ENCODE data around the gene HMX3. TPM values are rescaled to one million over a fixed set of nuclear protein-coding genes. Genes with fewer than 3 reads are reported as not detected.
"Not testable (repeated sequence)": the region's sequence is repeated elsewhere in the genome, so short reads cannot be mapped to it uniquely, and the experiment has no call there.

The HMX3 gene
- total and polyA plus RNA-seq, 11 donors = 0.27 TPM; not detected in 10

DNA sequence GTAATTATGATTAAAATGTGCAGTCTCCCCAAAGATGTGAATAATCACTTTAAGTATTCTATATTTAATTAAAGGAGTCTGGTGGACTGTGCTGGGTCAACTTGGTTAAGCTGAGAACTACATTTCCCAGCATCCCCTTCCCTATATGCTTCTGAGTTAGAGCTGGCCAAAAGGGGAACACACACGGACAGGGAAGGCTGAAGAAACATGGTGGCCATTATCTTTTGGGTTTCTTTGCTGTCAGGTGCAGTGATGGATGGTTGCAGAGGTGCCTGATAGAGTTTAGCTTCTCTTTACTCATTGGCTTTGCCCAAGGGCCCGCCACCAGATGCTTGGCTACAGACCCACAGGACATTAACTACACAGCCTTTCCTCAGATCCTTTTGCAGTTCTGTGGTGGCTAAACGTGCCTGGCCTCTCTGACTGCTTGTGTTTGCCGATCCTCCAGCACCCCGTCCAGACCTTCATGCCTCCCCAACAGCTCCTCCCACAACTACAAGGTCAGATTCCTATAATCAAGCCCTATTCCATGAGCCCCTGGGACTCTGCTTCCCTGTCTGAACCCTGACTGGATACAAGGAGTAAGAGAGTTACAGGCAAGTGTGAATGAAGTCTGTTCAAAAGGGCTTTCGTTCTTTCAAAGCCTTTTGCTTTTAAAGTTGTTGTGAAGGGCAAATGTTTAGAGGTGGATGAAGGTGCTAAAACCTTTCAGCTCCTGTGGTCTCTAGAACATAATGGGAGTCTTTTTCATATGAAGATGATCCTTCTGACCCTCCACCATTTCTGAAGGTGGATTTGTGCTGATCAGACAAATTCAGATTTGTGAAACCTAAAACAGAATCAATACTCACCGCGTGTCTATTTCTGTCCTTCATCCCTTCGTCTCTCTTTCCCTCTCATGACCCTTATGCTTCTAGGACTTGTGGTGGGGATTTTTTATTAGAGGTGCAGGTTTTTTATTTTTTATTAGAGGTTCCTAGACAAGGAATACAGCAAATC, 39.9 kb downstream of the HMX3 start:
- H3K27ac ChIP-seq = no peak overlapping the region
- DNase-seq (no peak), ATAC-seq (no peak)
- no peaks in the 10 kb centered on the region for H3K27me3 ChIP-seq
- H3K9me3 ChIP-seq = peaks cover 0 to 7% (median 0%) of the 10 kb centered on the region in 12 donors
- no peak for TF ChIP-seq POLR2A (IDR thresholded peaks at IDR 0.05)
- TF ChIP-seq, protein P1, sequence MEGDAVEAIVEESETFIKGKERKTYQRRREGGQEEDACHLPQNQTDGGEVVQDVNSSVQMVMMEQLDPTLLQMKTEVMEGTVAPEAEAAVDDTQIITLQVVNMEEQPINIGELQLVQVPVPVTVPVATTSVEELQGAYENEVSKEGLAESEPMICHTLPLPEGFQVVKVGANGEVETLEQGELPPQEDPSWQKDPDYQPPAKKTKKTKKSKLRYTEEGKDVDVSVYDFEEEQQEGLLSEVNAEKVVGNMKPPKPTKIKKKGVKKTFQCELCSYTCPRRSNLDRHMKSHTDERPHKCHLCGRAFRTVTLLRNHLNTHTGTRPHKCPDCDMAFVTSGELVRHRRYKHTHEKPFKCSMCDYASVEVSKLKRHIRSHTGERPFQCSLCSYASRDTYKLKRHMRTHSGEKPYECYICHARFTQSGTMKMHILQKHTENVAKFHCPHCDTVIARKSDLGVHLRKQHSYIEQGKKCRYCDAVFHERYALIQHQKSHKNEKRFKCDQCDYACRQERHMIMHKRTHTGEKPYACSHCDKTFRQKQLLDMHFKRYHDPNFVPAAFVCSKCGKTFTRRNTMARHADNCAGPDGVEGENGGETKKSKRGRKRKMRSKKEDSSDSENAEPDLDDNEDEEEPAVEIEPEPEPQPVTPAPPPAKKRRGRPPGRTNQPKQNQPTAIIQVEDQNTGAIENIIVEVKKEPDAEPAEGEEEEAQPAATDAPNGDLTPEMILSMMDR (IDR thresholded peaks at IDR 0.05) = no peak
- intact Hi-C loops (cut with DNase I) = no loop called here
- 71 to 85% (median 78%) methylated on average over 9 of the region's 9 CpGs for WGBS, 4 donors
- H3K36me3 ChIP-seq = peaks cover 0 to 17% (median 0%) of the 10 kb centered on the region in 9 donors
- H3K4me1 ChIP-seq = no peaks in the 10 kb centered on the region
- no peak overlapping the region for H3K4me3 ChIP-seq

GRCh38 chr10:123178390-123178789, 42.6 kb downstream of the HMX3 start:
- H3K4me3 ChIP-seq; H3K4me1 ChIP-seq; intact Hi-C loops (cut with DNase I); H3K27ac ChIP-seq; DNase-seq; ATAC-seq; H3K27me3 ChIP-seq: not testable (repeated sequence)
- Histone ChIP-seq H3K36me3 (peaks cover 0 to 13% (median 0%) of the 10 kb centered on the region in 9 donors), H3K9me3 (peaks cover 0 to 18% (median 5%) of the 10 kb centered on the region in 12 donors)
- 98 to 99% (median 98%) methylated on average over 4 of the region's 4 CpGs for WGBS, 4 donors

- Histone ChIP-seq H3K9me3 (peaks cover 0 to 33% (median 19%) of the 10 kb centered on the region in 12 donors), H3K36me3 (peaks cover 0 to 18% (median 0%) of the 10 kb centered on the region in 9 donors), H3K27ac (no peak overlapping the region), H3K4me3 (no peak overlapping the region), H3K4me1 (no peaks in the 10 kb centered on the region), H3K27me3 (no peaks in the 10 kb centered on the region)
- 94 to 96% (median 95%) methylated on average over 7 of the region's 7 CpGs for WGBS, 4 donors
- intact Hi-C loops (cut with DNase I) = no loop called here
- ATAC-seq (no peak), DNase-seq (no peak)
- TF ChIP-seq POLR2A (IDR thresholded peaks at IDR 0.05) = no peak
- TF ChIP-seq, protein P1 (IDR thresholded peaks at IDR 0.05) = no peak
Observed at GRCh38 chr10:123180101-123181090, 44.6 kb downstream of the HMX3 start.

DNA sequence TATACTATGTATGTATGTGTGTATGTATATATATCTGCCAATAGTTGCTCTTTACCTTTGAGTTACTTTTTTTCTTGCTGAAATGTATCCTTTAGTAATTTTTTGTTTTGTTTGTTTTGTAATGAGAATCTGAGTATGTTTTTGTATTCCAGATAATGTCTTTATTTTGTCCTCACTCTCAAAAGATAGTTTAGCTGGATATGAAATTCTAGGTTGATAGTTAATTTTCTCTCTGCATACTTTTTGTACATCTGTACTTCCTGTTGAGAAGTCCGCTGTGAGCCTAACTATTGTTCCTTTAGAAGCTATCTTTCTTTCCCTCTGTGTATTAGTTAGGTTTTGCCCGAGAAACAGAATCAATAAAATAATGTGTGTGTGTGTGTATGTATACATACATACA, 48.0 kb downstream of the HMX3 start:
- Histone ChIP-seq H3K27me3 (no peaks in the 10 kb centered on the region), H3K4me3 (no peak overlapping the region), H3K36me3 (peaks cover 0 to 18% (median 0%) of the 10 kb centered on the region in 9 donors), H3K9me3 (peaks cover 0 to 37% (median 19%) of the 10 kb centered on the region in 12 donors), H3K27ac (no peak overlapping the region), H3K4me1 (no peaks in the 10 kb centered on the region)
- no peak for TF ChIP-seq POLR2A (IDR thresholded peaks at IDR 0.05)
- TF ChIP-seq, protein P1 (IDR thresholded peaks at IDR 0.05) = no peak
- 95 to 99% (median 98%) methylated on average over 2 of the region's 2 CpGs for WGBS, 4 donors
- intact Hi-C loops (cut with DNase I) = no loop called here
- no peak for DNase-seq
- ATAC-seq = no peak
